HG03039 (cell line): ENCODE data around the gene SIPA1L3.

Experiments used
- ATAC-seq: cut with Tn5 transposase; IDR thresholded peaks from one replicate; pipeline ENCODE4 v1.9.1; 2021; ENCODE audit warnings: mild to moderate bottlenecking, moderate library complexity; ENCODE audit not compliant: unreplicated experiment

Gene SIPA1L3

DNA sequence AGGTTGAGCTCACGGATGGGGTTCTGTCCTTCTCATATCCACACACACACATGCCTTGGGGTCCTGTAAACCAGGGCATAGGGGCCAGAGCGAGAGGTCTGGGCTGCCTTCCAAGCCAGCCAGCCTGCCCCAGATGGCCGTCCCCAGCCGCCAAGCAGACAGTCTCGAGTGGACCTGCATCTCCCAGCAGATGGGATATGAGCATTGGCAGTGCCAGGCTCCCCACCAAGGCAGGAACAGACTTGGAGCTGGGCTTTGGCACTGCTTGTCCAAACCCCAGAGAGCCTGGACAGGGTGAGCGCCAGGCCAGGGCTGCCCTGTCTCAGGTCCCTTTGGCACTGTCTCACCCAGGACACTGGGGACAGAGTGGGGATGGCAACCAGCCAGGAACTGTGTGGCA lies 186.6 kb downstream of the SIPA1L3 start:
- no peak for ATAC-seq

DNA sequence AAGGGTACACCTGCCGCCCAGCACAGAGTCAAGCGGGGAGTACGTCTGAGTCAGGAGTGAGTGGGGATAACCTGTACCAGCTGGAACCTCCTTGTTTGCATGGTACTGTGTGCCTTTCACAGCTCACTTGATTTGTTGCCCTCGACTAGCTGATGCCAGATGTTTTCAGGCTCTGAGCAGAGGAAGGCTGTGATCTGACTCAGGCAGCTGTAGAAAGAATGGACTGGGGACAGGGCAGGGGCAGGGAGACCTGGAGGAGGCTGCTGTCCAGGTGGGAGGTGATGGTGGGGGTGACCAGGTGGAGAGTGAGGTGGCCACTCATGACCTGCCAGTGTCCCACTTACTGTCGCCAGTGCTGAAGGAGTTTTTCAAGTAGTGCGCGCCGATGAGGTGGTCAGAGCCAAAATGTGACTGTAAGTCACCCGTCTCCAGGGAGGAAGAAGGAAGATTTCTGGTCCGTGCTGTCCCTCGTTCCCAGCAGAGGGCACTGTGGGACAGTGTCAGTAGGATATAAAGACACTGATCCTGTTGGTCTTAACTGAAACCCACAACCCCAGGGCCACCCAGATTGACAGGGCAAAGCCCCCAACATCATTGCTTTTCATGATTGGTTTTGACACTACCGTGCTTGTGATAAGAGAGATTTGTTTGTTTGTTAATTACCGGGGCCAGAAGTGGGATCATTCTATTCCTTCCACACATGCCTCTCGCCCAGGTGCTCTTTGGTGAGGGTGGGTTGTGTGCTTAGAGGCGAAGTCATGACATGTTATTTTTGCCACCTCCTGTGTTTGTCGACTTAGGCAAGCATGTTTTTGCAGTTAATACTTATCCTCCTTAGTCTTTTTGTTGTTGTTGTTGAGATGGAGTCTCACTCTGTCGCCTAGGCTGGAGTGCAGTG lies 188.7 kb downstream of the SIPA1L3 start:
- no peak for ATAC-seq

DNA sequence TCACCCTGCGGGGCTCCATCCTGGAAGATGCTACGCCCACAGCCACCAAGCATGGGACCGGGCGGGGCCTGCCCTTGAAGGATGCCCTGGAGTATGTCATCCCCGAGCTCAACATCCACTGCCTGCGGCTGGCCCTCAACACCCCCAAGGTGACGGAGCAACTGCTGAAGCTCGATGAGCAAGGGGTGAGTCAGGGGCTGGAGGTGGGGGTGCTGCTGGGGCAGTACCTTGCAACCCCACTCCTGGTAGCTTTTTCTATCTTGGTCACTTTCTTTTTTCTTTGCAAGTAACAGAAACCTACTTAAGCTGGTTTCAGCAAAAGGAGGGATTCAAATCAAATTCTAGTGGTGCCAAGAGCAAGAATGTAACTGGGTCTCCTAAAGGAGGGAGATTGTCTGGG lies 193.0 kb downstream of the SIPA1L3 start:
- no peak for ATAC-seq

DNA sequence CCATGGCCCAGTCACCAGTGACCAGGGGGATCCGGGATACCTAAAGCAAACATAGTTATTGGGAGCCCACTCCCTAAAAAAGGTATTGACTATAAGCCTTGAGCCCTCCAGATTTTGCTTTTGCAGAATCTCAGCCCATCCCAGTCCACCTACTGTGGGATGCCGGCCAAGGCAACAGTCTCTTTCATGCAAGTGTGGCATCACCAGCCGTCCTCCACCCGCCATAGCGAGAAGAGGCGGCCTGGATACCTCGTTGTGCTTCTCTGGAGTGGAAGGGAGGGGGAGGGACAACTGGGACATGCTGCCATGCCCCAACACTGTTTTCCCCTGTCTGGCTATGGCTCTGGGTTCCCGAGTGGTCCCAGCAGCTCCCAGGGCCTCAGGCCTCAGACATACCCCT lies 193.6 kb downstream of the SIPA1L3 start:
- ATAC-seq: no peak

- no peak for ATAC-seq
Measured at GRCh38 chr19:38101723-38102122, 194.7 kb downstream of the SIPA1L3 start.

- ATAC-seq: no peak
Measured at GRCh38 chr19:38105574-38105973, 198.6 kb downstream of the SIPA1L3 start.

DNA sequence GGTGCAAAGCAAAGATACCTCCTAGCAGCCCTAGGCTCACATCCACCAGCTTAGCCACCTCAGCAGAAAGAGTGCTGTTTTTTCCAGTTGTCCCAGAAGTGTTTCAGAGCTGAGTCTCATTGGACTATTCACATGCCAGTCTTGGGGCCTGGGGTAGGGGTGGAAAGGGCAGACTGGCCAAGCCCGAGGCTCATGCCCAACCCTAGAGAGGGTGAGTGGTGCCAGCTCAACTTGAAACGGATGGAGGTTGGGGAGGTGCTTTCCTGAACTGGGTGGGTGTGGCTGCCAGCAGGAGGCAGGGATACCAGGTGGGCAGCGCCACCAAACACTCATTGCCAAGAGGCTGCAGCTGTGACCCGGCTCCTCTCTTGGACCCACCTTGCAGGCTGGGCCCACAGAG lies 200.1 kb downstream of the SIPA1L3 start:
- no peak for ATAC-seq

GRCh38 chr19:38111898-38112297 lies 204.9 kb downstream of the SIPA1L3 start:
- no peak for ATAC-seq

DNA sequence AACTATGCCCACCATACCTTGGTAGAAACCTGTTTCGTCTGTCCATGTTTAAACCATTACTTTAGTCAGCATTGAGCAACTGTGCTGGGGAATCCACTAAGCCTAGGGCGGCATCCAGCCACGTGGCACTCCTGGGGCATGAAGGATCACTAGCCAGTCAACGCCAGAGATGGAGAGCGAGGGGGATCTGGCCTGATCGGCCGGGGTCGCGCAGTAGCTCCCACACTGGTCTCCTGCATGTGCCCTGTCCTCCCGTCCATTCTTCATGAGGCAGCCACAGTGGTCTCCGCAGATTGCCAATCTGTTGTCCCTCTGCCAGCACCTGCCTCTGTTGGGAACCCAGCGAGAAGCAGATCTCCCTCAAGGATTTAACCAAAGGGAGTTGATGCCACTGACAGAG lies 207.6 kb downstream of the SIPA1L3 start:
- ATAC-seq: no peak

GRCh38 chr19:38115271-38115802 lies 208.3 kb downstream of the SIPA1L3 start:
- ATAC-seq: no peak

DNA sequence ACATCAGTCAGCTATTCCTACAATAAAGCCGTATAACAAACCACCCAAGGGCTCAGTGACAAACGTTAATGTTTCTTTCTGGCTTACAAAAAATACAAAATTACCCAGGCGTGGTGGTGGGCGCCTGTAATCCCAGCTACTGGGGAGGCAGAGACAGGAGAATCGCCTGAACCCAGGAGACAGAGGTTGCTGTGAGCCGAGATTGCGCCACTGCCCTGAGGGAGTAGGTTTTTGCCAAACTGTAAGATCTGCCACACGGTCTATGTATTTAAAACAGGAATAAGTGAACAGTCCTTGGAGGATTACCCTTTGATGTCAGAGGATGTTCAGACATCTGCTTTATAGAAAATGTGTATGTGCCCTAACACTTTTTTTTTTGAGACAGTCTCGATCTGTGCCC lies 211.2 kb downstream of the SIPA1L3 start:
- no peak for ATAC-seq

DNA sequence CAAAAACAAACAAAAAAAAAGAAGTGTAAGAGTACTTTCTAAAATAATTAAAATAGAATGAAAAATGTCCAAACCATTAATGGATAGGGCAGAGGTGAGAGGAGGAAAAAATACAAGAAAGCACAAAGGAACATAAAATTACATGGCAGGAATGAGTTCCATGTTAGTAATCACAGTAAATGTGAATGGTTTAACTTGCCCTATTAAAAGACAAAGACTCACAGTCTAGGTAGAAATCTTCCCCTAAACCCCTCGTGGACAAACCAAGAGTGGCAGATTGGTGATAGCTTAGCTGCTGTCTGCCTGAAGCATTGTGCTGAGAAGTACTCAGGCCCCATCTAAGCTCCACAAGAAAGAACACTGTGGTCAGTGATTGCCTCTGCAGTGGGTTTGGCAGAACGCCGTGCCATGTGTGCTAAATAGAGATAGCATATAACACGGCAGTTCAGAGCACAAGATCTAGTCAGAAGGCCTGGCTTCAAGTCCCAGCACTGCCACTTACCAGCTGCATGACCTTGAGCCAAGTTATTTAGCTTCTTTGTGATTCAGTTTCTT lies 213.5 kb downstream of the SIPA1L3 start:
- ATAC-seq: no peak

- no peak for ATAC-seq
Measured at GRCh38 chr19:38122402-38123093, 215.5 kb downstream of the SIPA1L3 start.

DNA sequence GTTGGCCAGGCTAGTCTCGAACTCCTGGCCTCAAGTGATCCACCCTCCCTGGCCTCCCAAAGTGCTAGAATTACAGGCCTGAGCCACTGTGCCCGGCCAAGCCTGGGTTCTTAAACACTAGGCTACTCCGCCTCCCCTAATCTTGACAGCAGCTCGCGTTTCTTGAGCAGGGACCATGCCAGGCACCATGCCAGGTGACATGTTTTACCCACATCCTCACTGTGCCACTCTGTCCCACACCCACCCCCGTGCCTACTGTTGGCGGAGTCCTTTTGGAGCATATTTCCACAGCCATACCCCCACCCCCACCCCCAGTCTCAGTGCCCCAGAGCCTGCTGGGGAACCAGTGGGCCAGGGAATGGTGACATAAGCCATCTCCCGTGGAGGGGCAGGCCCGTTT lies 218.2 kb downstream of the SIPA1L3 start:
- no peak for ATAC-seq

- no peak for ATAC-seq
Measured at GRCh38 chr19:38130399-38130798, 223.4 kb downstream of the SIPA1L3 start.

GRCh38 chr19:38132781-38133180 lies 225.8 kb downstream of the SIPA1L3 start:
- no peak for ATAC-seq

- ATAC-seq: no peak
Measured at GRCh38 chr19:38133319-38133718, 226.3 kb downstream of the SIPA1L3 start.

DNA sequence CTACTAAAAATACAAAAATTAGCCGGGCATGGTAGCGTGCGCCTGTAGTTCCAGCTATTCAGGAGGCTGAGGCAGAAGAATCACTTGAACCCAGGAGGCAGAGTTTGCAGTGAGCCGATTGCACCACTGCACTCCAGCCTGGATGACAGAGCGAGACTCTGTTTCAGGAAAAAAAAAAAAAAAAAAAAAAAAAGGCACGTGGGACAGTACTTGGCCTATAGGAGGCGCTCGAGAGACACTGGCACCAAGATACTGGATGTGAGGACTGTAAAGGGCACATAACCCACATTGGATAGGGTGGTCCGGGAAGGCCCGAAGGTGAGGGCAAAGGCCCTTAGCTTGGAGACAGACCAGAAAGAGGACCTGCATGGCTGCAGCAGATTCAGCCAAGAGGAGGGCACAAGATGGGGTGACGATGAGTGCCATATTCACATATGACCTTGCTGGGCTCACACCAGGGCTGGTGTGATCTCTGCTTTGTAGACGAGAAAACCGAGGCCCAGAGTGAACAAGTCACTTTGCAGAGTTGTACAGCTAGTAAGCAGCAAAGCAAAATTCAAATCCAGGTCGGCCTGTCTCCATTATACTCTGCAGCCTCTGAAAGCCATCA lies 227.6 kb downstream of the SIPA1L3 start:
- ATAC-seq: no peak

DNA sequence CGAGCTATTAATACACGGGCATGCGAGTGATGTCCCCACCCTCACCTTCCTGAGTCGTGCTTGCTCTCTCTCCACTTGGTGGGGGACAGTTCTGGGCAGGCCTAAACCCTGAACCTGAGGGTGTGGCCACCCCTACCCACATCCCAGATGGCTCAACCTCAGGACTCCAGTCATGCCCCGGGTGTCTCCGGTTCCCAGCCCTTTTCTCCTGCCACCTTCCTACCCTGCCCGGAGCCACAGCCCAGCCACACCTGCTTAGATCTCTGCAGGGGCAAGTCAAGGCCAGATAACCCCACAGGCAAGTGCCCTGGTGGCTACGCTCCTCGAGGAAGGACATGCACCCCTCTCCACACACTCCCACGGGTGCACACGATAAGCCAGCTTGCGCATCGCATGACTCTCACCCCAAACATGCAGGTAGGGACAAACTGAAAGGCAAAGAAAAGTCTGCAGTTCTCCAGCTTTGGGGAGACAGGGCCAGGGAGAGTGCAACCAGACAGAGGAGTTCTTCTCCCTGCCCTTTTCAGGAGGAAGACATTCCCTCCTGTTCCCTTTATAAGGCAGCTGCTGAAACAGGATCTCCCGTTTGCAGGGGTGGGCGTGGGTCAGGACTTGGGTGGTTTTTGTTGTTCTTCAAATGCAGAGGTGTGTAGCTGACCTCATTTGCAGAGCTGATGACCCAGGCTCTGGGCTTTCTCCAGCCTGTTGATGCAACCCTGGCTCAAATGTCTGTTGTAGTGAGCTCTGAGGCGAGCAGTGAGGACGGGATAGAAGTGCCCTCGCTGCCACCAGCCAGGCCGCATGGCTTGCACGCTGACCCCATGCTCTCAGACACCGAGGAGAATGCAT lies 228.4 kb downstream of the SIPA1L3 start:
- ATAC-seq: no peak

DNA sequence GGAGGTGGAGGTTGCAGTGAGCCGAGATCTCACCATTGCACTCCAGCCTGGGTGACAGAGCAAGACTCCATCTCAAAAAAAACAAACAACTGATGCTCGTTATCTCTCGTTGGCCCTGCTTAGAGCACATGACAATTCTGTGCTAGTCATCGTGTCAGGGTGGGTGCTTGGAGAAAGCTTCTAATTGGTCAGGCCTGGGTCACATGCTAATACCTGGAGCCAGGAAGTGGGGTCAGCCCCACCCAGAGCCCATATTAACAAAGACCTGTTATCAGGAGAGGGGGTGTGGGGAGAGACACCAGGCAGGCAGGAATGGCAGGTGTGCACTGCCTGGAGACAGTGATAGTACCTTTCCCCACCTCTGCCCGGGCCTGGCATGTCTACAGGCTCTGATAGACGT lies 232.1 kb downstream of the SIPA1L3 start:
- ATAC-seq: no peak
